Measurements from ENCODE around the gene UBE2E2. TPM values are rescaled to one million over a fixed set of nuclear protein-coding genes. Genes with fewer than 3 reads are reported as not detected.

The UBE2E2 gene
- polyA plus RNA-seq, 1 donor from 2014 or later: 19.8 TPM

DNA sequence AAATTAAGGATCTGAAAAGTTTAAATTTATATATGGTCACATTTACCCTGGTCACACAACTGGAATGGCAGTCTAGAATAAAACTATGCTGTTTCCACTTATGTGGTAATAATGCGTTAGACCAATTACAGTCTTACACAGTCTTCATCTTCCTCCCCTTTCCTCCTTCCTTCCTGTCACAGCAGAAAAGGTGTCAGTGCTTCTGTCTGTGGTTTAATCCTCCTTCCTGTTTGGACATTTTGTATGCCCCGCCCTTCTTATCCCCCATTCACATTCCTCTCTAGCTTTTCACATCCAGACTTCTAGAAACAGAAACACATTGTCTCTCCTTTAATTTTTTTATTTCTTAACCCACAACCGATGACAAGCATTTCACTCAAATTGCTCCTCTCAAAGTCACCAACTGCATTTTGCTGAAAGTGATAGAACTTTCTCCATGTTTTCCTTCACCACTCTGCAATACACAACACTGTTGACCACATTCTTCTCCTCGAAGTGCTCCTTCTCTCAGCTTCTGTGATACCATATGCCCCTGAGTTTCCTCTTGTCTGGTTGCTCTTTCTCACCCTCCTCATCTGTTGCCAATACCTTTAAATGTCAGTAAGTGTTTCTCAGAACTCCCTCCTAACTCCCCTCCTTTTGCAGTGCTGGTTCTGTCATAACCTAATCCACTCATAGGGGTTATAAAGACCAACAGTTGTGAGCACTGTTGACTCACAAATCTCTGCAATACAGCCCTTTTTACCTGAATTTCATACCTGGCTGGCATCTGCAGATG lies 271.6 kb downstream of the UBE2E2 start:
- H3K27me3 ChIP-seq (ENCODE audit: insufficient read depth, low read depth, low read length): no peaks in the 10 kb centered on the region
- no peak for TF ChIP-seq RAD21 (conservative IDR thresholded peaks at IDR 0.05)
- TF ChIP-seq, protein P1, sequence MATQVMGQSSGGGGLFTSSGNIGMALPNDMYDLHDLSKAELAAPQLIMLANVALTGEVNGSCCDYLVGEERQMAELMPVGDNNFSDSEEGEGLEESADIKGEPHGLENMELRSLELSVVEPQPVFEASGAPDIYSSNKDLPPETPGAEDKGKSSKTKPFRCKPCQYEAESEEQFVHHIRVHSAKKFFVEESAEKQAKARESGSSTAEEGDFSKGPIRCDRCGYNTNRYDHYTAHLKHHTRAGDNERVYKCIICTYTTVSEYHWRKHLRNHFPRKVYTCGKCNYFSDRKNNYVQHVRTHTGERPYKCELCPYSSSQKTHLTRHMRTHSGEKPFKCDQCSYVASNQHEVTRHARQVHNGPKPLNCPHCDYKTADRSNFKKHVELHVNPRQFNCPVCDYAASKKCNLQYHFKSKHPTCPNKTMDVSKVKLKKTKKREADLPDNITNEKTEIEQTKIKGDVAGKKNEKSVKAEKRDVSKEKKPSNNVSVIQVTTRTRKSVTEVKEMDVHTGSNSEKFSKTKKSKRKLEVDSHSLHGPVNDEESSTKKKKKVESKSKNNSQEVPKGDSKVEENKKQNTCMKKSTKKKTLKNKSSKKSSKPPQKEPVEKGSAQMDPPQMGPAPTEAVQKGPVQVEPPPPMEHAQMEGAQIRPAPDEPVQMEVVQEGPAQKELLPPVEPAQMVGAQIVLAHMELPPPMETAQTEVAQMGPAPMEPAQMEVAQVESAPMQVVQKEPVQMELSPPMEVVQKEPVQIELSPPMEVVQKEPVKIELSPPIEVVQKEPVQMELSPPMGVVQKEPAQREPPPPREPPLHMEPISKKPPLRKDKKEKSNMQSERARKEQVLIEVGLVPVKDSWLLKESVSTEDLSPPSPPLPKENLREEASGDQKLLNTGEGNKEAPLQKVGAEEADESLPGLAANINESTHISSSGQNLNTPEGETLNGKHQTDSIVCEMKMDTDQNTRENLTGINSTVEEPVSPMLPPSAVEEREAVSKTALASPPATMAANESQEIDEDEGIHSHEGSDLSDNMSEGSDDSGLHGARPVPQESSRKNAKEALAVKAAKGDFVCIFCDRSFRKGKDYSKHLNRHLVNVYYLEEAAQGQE (IDR thresholded peaks at IDR 0.05; ENCODE audit: borderline replicate concordance): no peak
- TF ChIP-seq EZH2 (IDR thresholded peaks at IDR 0.05; ENCODE audit: borderline replicate concordance, insufficient read depth, low read length, poor library complexity, severe bottlenecking): no peak
- TF ChIP-seq TAF1 (IDR thresholded peaks at IDR 0.05; ENCODE audit: low read depth): no peak
- TF ChIP-seq SMC3 (conservative IDR thresholded peaks at IDR 0.05; ENCODE audit: poor library complexity): no peak
- TF ChIP-seq EP300 (conservative IDR thresholded peaks at IDR 0.05; ENCODE audit: poor library complexity, severe bottlenecking): no peak
- TF ChIP-seq MXI1 (conservative IDR thresholded peaks at IDR 0.05; ENCODE audit: poor library complexity, severe bottlenecking): no peak
- no peak for TF ChIP-seq POLR2AphosphoS5 (IDR thresholded peaks at IDR 0.05)
- TF ChIP-seq, protein P2, sequence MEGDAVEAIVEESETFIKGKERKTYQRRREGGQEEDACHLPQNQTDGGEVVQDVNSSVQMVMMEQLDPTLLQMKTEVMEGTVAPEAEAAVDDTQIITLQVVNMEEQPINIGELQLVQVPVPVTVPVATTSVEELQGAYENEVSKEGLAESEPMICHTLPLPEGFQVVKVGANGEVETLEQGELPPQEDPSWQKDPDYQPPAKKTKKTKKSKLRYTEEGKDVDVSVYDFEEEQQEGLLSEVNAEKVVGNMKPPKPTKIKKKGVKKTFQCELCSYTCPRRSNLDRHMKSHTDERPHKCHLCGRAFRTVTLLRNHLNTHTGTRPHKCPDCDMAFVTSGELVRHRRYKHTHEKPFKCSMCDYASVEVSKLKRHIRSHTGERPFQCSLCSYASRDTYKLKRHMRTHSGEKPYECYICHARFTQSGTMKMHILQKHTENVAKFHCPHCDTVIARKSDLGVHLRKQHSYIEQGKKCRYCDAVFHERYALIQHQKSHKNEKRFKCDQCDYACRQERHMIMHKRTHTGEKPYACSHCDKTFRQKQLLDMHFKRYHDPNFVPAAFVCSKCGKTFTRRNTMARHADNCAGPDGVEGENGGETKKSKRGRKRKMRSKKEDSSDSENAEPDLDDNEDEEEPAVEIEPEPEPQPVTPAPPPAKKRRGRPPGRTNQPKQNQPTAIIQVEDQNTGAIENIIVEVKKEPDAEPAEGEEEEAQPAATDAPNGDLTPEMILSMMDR (IDR thresholded peaks at IDR 0.05; ENCODE audit: poor library complexity, severe bottlenecking): no peak
- no peaks in the 10 kb centered on the region for H3K9me3 ChIP-seq (ENCODE audit: low read length)
- no peak overlapping the region for H3K27ac ChIP-seq (ENCODE audit: low read length)
- H3K36me3 ChIP-seq (ENCODE audit: insufficient read depth, low read length): no peaks in the 10 kb centered on the region
- H2AFZ ChIP-seq (ENCODE audit: low read depth, low read length): no peak overlapping the region
- H3K79me2 ChIP-seq (replicated peaks; ENCODE audit: insufficient read depth, low read length): no peaks in the 10 kb centered on the region
- H3K4me2 ChIP-seq (ENCODE audit: low read length): no peak overlapping the region
- no peak overlapping the region for H3K9ac ChIP-seq (ENCODE audit: low read length)
- H3F3A ChIP-seq (ENCODE audit: insufficient read depth, low read length, poor library complexity, severe bottlenecking): no peaks in the 10 kb centered on the region
- no peaks in the 10 kb centered on the region for H4K20me1 ChIP-seq (ENCODE audit: insufficient read depth)
- H3K4me3 ChIP-seq (ENCODE audit: low read length): no peak overlapping the region
- H3K9me2 ChIP-seq (ENCODE audit: insufficient read depth, low read length): no peaks in the 10 kb centered on the region

DNA sequence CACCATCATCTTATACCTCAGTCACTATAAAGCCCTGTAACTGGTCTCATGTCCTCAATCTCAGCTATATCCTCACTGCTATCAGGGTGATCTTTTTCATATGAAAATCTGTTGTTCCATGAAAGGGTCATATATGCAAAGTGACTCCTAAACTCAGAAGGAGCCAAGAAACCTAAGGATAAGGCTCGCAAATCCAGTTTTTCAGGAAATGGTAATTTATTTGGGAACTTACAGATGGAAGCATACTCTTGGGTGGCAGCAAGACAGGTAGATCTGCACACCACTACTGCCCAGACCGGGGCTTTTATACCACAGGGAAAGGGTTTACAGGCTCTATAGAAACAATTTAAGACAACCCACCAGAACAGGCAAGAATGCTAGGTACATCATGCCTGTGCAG lies 272.3 kb downstream of the UBE2E2 start:
- TF ChIP-seq, protein P1 (IDR thresholded peaks at IDR 0.05; ENCODE audit: borderline replicate concordance): no peak
- TF ChIP-seq, protein P2 (IDR thresholded peaks at IDR 0.05; ENCODE audit: poor library complexity, severe bottlenecking): no peak
- no peaks in the 10 kb centered on the region for H3K79me2 ChIP-seq (replicated peaks; ENCODE audit: insufficient read depth, low read length)
- H2AFZ ChIP-seq (ENCODE audit: low read depth, low read length): no peak overlapping the region
- no peaks in the 10 kb centered on the region for H3K9me3 ChIP-seq (ENCODE audit: low read length)
- H3K4me2 ChIP-seq (ENCODE audit: low read length): no peak overlapping the region
- H3K36me3 ChIP-seq (ENCODE audit: insufficient read depth, low read length): no peaks in the 10 kb centered on the region
- H4K20me1 ChIP-seq (ENCODE audit: insufficient read depth): no peaks in the 10 kb centered on the region
- no peaks in the 10 kb centered on the region for H3K9me2 ChIP-seq (ENCODE audit: insufficient read depth, low read length)
- H3K27me3 ChIP-seq (ENCODE audit: insufficient read depth, low read depth, low read length): no peaks in the 10 kb centered on the region
- H3K9ac ChIP-seq (ENCODE audit: low read length): no peak overlapping the region
- H3K27ac ChIP-seq (ENCODE audit: low read length): no peak overlapping the region
- H3K4me3 ChIP-seq (ENCODE audit: low read length): no peak overlapping the region
- H3F3A ChIP-seq (ENCODE audit: insufficient read depth, low read length, poor library complexity, severe bottlenecking): no peaks in the 10 kb centered on the region
